ENCODE data around the gene MYCBP2.
A peak's percentile ranks its signal among the peaks of the same experiment; 100 is the strongest.
"Not testable (repeated sequence)": the region's sequence is repeated elsewhere in the genome, so short reads cannot be mapped to it uniquely, and the experiment has no call there.

Gene MYCBP2
- total RNA-seq, result 511 reads per million, percentile 98 among the genes with 10 or more reads in this experiment

GRCh38 chr13:77326905-77327604 is at the start of gene MYCBP2:
TSS of gene MYCBP2 (minus strand) at chr13:77327094. CDS start at chr13:77326775, 319 bp downstream.
- peak; percentile 95 for DNase-seq

- DNase-seq, result no peak
Measured at GRCh38 chr13:77375560-77376108, 48.7 kb upstream of the MYCBP2 start.

GRCh38 chr13:77374786-77375185 is 47.9 kb upstream of the MYCBP2 start:
- DNase-seq, result no peak

GRCh38 chr13:77374339-77374738 is 47.4 kb upstream of the MYCBP2 start:
- no peak for DNase-seq

- DNase-seq, result no peak
Measured at GRCh38 chr13:77373502-77373901, 46.6 kb upstream of the MYCBP2 start.

- DNase-seq, result no peak
Measured at GRCh38 chr13:77372275-77372674, 45.4 kb upstream of the MYCBP2 start.

GRCh38 chr13:77370888-77371287 is 44.0 kb upstream of the MYCBP2 start:
- DNase-seq, result no peak

GRCh38 chr13:77362166-77362565 is 35.3 kb upstream of the MYCBP2 start:
- DNase-seq, result no peak

GRCh38 chr13:77360032-77360685 is 33.3 kb upstream of the MYCBP2 start:
- DNase-seq, result no peak

- no peak for DNase-seq
Measured at GRCh38 chr13:77359171-77359570, 32.3 kb upstream of the MYCBP2 start.

GRCh38 chr13:77358001-77358400 is 31.1 kb upstream of the MYCBP2 start:
- no peak for DNase-seq

GRCh38 chr13:77356155-77356554 is 29.3 kb upstream of the MYCBP2 start:
- DNase-seq, result no peak

- DNase-seq, result no peak
Measured at GRCh38 chr13:77353995-77354394, 27.1 kb upstream of the MYCBP2 start.

GRCh38 chr13:77351315-77351714 is 24.4 kb upstream of the MYCBP2 start:
- DNase-seq, result no peak

- DNase-seq, result no peak
Measured at GRCh38 chr13:77350811-77351210, 23.9 kb upstream of the MYCBP2 start.

- DNase-seq, result no peak
Measured at GRCh38 chr13:77349365-77349764, 22.5 kb upstream of the MYCBP2 start.

- DNase-seq, result not testable (repeated sequence)
Measured at GRCh38 chr13:77347351-77347750, 20.5 kb upstream of the MYCBP2 start.

- DNase-seq, result no peak
Measured at GRCh38 chr13:77345150-77345780, 18.4 kb upstream of the MYCBP2 start.

GRCh38 chr13:77343841-77344240 is 16.9 kb upstream of the MYCBP2 start:
- no peak for DNase-seq

GRCh38 chr13:77339408-77339807 is 12.5 kb upstream of the MYCBP2 start:
- DNase-seq, result no peak

GRCh38 chr13:77338961-77339401 is 12.1 kb upstream of the MYCBP2 start:
- DNase-seq, result no peak

- no peak for DNase-seq
Measured at GRCh38 chr13:77338329-77338728, 11.4 kb upstream of the MYCBP2 start.

- no peak for DNase-seq
Measured at GRCh38 chr13:77337159-77337558, 10.3 kb upstream of the MYCBP2 start.

GRCh38 chr13:77335543-77335942 is 8.6 kb upstream of the MYCBP2 start:
- no peak for DNase-seq

Measured in effector CD4-positive, alpha-beta T cell (primary cell).